ENCODE measurements around the gene IMPDH1.

DNA sequence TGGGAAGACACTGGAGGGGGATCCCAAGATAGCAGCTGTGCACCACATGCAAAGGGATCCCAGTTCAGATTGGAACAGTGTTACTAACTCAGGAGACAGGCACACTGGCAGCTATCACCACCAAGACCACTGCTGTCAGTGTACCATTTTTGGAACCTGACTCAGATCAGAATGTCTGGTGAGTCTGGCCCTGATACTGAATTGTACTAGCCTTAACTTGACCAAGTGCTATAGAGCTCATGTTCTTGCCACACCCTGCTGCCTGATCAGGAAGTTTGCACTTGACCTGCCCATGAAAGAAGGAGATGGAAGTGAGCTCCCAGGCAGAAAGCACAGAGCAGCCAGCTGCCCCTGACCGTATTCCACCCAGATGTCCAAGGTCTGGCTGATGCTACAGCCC, 43.5 kb downstream of the IMPDH1 start:
- TF ChIP-seq, protein P1, sequence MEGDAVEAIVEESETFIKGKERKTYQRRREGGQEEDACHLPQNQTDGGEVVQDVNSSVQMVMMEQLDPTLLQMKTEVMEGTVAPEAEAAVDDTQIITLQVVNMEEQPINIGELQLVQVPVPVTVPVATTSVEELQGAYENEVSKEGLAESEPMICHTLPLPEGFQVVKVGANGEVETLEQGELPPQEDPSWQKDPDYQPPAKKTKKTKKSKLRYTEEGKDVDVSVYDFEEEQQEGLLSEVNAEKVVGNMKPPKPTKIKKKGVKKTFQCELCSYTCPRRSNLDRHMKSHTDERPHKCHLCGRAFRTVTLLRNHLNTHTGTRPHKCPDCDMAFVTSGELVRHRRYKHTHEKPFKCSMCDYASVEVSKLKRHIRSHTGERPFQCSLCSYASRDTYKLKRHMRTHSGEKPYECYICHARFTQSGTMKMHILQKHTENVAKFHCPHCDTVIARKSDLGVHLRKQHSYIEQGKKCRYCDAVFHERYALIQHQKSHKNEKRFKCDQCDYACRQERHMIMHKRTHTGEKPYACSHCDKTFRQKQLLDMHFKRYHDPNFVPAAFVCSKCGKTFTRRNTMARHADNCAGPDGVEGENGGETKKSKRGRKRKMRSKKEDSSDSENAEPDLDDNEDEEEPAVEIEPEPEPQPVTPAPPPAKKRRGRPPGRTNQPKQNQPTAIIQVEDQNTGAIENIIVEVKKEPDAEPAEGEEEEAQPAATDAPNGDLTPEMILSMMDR (IDR thresholded peaks at IDR 0.05; ENCODE audit: poor library complexity, severe bottlenecking): no peak
- TF ChIP-seq TAF1 (IDR thresholded peaks at IDR 0.05; ENCODE audit: low read depth): no peak
